Uterus (tissue), 4 donors: ENCODE measurements around the gene RREB1. TPM values are rescaled to one million over a fixed set of nuclear protein-coding genes. Genes with fewer than 3 reads are reported as not detected.

Experiments used
- DNase-seq, 2 donors: peaks; one replicate each; pipeline ENCODE4 v3.0.0-alpha.2; 2019 to 2020
- H3K27ac ChIP-seq, 2 donors: fragments of 200-600 bp; sonication (generic); 1 replicate in 1 of 2; 2 replicates in 1 of 2; pipeline ENCODE4 v1.5.1; 2016 to 2018
- H3K27me3 ChIP-seq, 2 donors: fragments of 200-600 bp; sonication (generic); one replicate each; pipeline ENCODE4 v1.5.1; 2018 to 2019; ENCODE audit warnings: control low read depth in 1 of 2
- H3K36me3 ChIP-seq, 2 donors: fragments of 200-600 bp; sonication (generic); one replicate each; pipeline ENCODE4 v1.5.1; 2019; ENCODE audit warnings: control low read depth in 1 of 2
- H3K4me1 ChIP-seq, 2 donors: fragments of 200-600 bp; sonication (generic); one replicate each; pipeline ENCODE4 v1.5.1; 2018 to 2019; ENCODE audit warnings: control low read depth in 1 of 2
- H3K4me3 ChIP-seq, 2 donors: fragments of 200-600 bp; sonication (generic); 1 replicate in 1 of 2; 2 replicates in 1 of 2; pipeline ENCODE4 v1.5.1; 2018 to 2019; ENCODE audit warnings: mild to moderate bottlenecking in 1 of 2
- H3K9me3 ChIP-seq, 2 donors: fragments of 200-600 bp; sonication (generic); one replicate each; pipeline ENCODE4 v1.5.1; 2019; ENCODE audit warnings: control low read depth in 1 of 2
- POLR2A ChIP-seq, 2 donors: fragments of 450-650 bp; IDR thresholded peaks; one replicate each; pipeline ENCODE4 v1.6.1; 2016; ENCODE audit warnings: antibody characterized with exemption in 2 of 2, mild to moderate bottlenecking in 1 of 2, moderate library complexity in 1 of 2
- intact Hi-C: fragments of 100-400 bp; cut with DNase I; formaldehyde crosslinking; loops from one replicate; pipeline ENCODE4 v1.15.1; 2023; ENCODE audit warnings: low total_unique reads
- total RNA-seq, 4 donors: library from RNA; depleted of rRNA in 3 of 4; stranded (reverse); fragments of >200 nt in 3 of 4; gene quantifications; one replicate each; pipeline versions ENCODE4 v1.1.0 to v1.2.4, GENCODE V29; 2014 to 2023
- TF ChIP-seq, protein P1 (sequence below), 4 experiments: fragments of 200-600 bp in 2 of 4; fragments of 450-650 bp in 2 of 4; sonication (generic) in 2 of 4; IDR thresholded peaks; one replicate each; pipeline ENCODE4 v1.5.1; 2016 to 2019; ENCODE audit warnings: antibody characterized with exemption in 4 of 4, mild to moderate bottlenecking in 2 of 4, moderate library complexity in 1 of 4
- donor health status: DM: yes; HTN: yes; CAD: no.

RREB1 gene
- total RNA-seq, 4 donors from 2014 or later, result 15.1 to 65.9 (median 22.7) TPM

DNA sequence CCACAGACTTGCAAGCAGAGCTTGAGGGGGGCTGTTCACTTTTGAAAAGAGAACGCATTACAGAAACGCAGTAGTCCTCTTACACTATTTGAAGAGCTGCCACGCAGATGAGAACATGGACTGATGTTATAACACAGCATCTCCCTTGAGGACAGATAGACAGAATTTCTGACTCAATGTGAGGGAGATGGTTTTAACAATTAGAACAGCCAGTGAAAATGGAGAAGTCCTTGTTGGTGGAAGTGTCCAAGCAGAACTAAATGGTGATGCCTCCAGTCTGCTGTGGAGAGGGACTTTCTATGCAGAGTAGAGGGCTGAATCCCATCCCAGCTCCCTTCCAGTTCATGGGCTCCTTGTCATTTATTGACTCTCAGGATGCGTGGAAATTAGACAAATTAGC lies 100.0 kb downstream of the RREB1 start:
- H3K36me3 ChIP-seq, result no peaks in the 10 kb centered on the region
- DNase-seq, result no peak
- H3K4me1 ChIP-seq, result no peaks in the 10 kb centered on the region
- H3K27ac ChIP-seq, result no peak overlapping the region
- TF ChIP-seq, protein P1, sequence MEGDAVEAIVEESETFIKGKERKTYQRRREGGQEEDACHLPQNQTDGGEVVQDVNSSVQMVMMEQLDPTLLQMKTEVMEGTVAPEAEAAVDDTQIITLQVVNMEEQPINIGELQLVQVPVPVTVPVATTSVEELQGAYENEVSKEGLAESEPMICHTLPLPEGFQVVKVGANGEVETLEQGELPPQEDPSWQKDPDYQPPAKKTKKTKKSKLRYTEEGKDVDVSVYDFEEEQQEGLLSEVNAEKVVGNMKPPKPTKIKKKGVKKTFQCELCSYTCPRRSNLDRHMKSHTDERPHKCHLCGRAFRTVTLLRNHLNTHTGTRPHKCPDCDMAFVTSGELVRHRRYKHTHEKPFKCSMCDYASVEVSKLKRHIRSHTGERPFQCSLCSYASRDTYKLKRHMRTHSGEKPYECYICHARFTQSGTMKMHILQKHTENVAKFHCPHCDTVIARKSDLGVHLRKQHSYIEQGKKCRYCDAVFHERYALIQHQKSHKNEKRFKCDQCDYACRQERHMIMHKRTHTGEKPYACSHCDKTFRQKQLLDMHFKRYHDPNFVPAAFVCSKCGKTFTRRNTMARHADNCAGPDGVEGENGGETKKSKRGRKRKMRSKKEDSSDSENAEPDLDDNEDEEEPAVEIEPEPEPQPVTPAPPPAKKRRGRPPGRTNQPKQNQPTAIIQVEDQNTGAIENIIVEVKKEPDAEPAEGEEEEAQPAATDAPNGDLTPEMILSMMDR (IDR thresholded peaks at IDR 0.05), result no peak
- TF ChIP-seq POLR2A (IDR thresholded peaks at IDR 0.05), result no peak
- no peaks in the 10 kb centered on the region for H3K9me3 ChIP-seq
- no peaks in the 10 kb centered on the region for H3K27me3 ChIP-seq
- intact Hi-C loops, result no loop called here
- no peak overlapping the region for H3K4me3 ChIP-seq

DNA sequence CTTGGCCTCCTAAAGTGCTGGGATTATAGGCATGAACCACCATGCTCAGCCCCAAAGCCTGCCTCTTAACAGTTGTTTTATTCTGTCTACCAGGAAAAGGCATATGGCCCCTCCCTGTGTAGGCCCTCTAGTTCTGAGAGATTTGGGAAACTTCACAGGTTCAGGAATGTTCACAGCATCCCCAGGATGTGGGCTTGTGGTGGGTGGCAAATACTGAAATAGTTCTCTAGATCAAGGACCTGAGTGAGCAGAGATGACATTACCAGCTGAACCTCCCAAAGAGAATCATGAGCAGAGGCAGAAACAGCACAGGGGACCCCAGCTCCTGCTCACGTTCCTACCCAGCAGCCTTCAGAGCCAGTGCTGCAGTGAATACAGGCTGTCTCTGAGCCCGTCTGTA lies 105.7 kb downstream of the RREB1 start:
- Histone ChIP-seq H3K4me3 (no peak overlapping the region), H3K36me3 (no peaks in the 10 kb centered on the region), H3K27me3 (no peaks in the 10 kb centered on the region), H3K4me1 (no peaks in the 10 kb centered on the region), H3K27ac (no peak overlapping the region), H3K9me3 (no peaks in the 10 kb centered on the region)
- TF ChIP-seq, protein P1 (IDR thresholded peaks at IDR 0.05), result no peak
- TF ChIP-seq POLR2A (IDR thresholded peaks at IDR 0.05), result no peak
- DNase-seq, result no peak
- intact Hi-C loops, result no loop called here

DNA sequence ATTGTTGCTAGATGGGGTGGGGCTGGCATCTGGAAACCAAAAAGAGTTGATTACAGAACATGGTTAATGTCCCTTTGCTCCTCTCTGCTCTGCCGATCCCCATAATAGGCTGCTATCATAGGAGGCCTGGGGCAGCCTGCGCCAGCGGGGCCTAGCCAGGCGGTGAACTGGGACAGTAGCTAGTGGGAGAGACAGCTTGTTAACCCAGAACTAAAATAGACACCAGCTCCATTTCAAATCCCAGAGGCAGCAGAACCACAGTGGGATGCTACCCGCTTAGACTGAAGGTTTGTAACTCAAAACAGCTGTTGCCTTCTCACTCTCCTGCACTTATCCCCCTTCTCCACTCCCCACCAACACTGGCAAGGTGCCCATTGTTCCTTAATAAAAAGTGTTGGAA lies 106.7 kb downstream of the RREB1 start:
- TF ChIP-seq, protein P1 (IDR thresholded peaks at IDR 0.05), result no peak
- TF ChIP-seq POLR2A (IDR thresholded peaks at IDR 0.05), result no peak
- no peak for DNase-seq
- H3K36me3 ChIP-seq, result no peaks in the 10 kb centered on the region
- no peaks in the 10 kb centered on the region for H3K27me3 ChIP-seq
- no peak overlapping the region for H3K4me3 ChIP-seq
- no peaks in the 10 kb centered on the region for H3K4me1 ChIP-seq
- no peak overlapping the region for H3K27ac ChIP-seq
- no peaks in the 10 kb centered on the region for H3K9me3 ChIP-seq
- intact Hi-C loops, result no loop called here

DNA sequence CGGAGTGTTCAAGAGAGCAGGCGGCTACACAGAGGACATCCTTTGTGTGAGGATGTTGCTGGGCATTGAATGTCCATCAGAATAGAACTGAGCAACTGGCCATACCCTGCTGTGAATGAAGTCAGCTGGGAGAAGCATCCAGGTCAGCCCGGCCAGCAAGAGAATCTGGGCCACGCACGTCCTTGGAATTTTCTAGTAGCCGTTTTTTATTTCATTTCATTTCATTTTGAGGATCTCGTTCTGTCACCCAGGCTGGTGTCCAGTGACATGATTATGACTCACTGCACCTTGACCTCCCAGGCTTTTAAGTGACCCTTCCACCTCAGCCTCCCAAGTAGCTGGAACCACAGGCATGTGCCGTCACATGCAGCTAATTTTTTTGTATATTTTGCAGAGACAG lies 107.4 kb downstream of the RREB1 start:
- H3K36me3 ChIP-seq, result no peaks in the 10 kb centered on the region
- no peak for TF ChIP-seq POLR2A (IDR thresholded peaks at IDR 0.05)
- TF ChIP-seq, protein P1 (IDR thresholded peaks at IDR 0.05), result no peak
- no peak for DNase-seq
- no peak overlapping the region for H3K4me3 ChIP-seq
- H3K4me1 ChIP-seq, result no peaks in the 10 kb centered on the region
- no peaks in the 10 kb centered on the region for H3K9me3 ChIP-seq
- no peaks in the 10 kb centered on the region for H3K27me3 ChIP-seq
- intact Hi-C loops, result no loop called here
- H3K27ac ChIP-seq, result no peak overlapping the region

DNA sequence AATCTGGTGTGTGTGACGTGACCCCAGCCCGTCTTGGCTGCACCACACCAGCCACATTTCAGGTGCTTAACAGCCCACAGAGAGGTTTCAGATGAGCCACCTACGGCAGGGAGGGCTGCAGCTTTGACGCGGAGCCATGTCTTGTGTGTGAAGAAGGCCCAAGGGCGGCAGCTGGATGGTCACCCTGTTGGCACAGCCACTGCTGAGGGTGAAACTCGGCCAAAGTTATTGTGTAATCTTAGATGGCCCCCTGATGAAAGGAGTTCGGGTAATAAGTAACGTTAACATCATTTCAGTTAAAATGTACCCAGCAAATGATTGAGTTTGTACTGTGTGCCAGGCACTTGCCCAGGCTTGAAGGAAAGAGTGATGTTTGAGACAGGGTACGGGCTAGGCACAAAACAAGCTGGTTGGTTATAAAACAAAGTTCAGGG lies 108.1 kb downstream of the RREB1 start:
- intact Hi-C loops, result no loop called here
- H3K36me3 ChIP-seq, result no peaks in the 10 kb centered on the region
- no peaks in the 10 kb centered on the region for H3K27me3 ChIP-seq
- no peak for DNase-seq
- no peak overlapping the region for H3K27ac ChIP-seq
- no peaks in the 10 kb centered on the region for H3K9me3 ChIP-seq
- TF ChIP-seq, protein P1 (IDR thresholded peaks at IDR 0.05), result no peak
- no peak for TF ChIP-seq POLR2A (IDR thresholded peaks at IDR 0.05)
- no peaks in the 10 kb centered on the region for H3K4me1 ChIP-seq
- H3K4me3 ChIP-seq, result no peak overlapping the region
